Gastroesophageal sphincter (tissue), 4 donors: Measurements from ENCODE around the gene CIITA. TPM values are rescaled to one million over a fixed set of nuclear protein-coding genes. Genes with fewer than 3 reads are reported as not detected.
"Not testable (repeated sequence)": the region's sequence is repeated elsewhere in the genome, so short reads cannot be mapped to it uniquely, and the experiment has no call there.

Experiments used
- ATAC-seq: fragments of 150-250 bp; one replicate; pipeline ENCODE4 v1.9.1; 2016; ENCODE audit warnings: mild to moderate bottlenecking, moderate library complexity
- H3K27ac ChIP-seq, 4 donors: fragments of 200-600 bp; sonication (generic) in 3 of 4; 1 replicate in 3 of 4; 2 replicates in 1 of 4; pipeline ENCODE4 v1.5.1; 2016 to 2019
- H3K27me3 ChIP-seq: fragments of 200-600 bp; sonication (generic); one replicate; pipeline ENCODE4 v1.5.1; 2019
- H3K36me3 ChIP-seq, 2 donors: fragments of 200-600 bp; sonication (generic); one replicate each; pipeline ENCODE4 v1.5.1; 2019; ENCODE audit warnings: control low read depth in 1 of 2
- H3K4me1 ChIP-seq, 3 donors: fragments of 200-600 bp; sonication (generic); 1 replicate in 2 of 3; 2 replicates in 1 of 3; pipeline ENCODE4 v1.5.1; 2016 to 2019; ENCODE audit warnings: control low read depth in 2 of 3
- H3K4me3 ChIP-seq, 2 donors: fragments of 200-600 bp; sonication (generic); one replicate each; pipeline ENCODE4 v1.5.1; 2019; ENCODE audit warnings: mild to moderate bottlenecking in 1 of 2, moderate library complexity in 1 of 2
- H3K9me3 ChIP-seq, 3 donors: fragments of 200-600 bp; sonication (generic); one replicate each; pipeline ENCODE4 v1.5.1; 2017 to 2019; ENCODE audit warnings: control low read depth in 2 of 3
- EP300 ChIP-seq: sonication (generic); formaldehyde crosslinking; IDR thresholded peaks from one replicate; pipeline ENCODE4 v1.6.1; 2017; ENCODE audit warnings: antibody characterized with exemption, mild to moderate bottlenecking
- POLR2A ChIP-seq, 2 donors: fragments of 450-650 bp; IDR thresholded peaks; one replicate each; pipeline ENCODE4 v1.6.1; 2017; ENCODE audit warnings: antibody characterized with exemption in 2 of 2, mild to moderate bottlenecking in 2 of 2, moderate library complexity in 1 of 2
- POLR2AphosphoS5 ChIP-seq: sonication (generic); formaldehyde crosslinking; IDR thresholded peaks from one replicate; pipeline ENCODE4 v1.6.1; 2017; ENCODE audit warnings: antibody characterized with exemption
- WGBS, 2 donors: methylation state at CpG; one replicate each; pipeline ENCODE4 v1.1.5; 2018; ENCODE audit warnings: low coverage in 1 of 2; 5-methylcytosine and 5-hydroxymethylcytosine counted together
- total RNA-seq, 4 donors: library from RNA; depleted of rRNA; stranded (reverse); fragments of >200 nt; gene quantifications; one replicate each; pipeline ENCODE4 v1.1.0, GENCODE V29; 2016
- TF ChIP-seq, protein P1 (sequence below), 4 experiments: fragments of 200-600 bp in 2 of 4; fragments of 450-650 bp in 2 of 4; sonication (generic) in 1 of 4; IDR thresholded peaks; one replicate each; pipeline ENCODE4 v1.5.1; 2017 to 2019; ENCODE audit warnings: antibody characterized with exemption in 4 of 4, mild to moderate bottlenecking in 2 of 4, moderate library complexity in 2 of 4

CIITA gene
- total RNA-seq, 4 donors from 2014 or later: 4.3 to 26.5 (median 7.4) TPM

DNA sequence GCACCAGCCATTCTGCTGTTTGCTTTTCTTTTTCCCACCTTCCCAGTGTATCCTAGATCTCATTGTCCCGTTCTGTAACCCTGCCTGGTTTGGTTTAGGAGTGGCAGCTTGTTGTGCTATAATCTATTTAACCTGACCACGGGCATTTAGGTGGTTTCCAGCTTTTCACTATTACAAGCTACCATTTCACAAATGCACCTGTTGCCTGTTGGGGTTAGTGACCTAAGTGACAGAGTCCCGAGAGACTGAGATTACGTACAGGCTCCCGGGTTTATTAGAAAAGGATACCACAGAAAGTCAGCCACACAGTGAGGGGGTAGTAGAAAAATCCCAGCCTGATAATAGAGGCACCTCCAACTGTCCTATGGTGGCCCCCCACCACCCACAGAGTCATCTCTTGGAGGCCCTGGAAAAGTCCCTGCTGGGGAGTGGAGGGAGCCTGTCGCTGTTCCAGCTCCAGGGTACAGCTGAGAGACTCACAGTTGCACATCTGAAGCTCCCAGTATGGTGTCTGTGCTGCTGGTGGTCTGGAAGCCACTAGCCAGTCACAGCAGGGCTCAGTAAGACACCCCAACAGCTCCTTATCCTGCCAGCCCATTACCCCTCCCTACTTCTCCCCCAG, 88.5 kb downstream of the CIITA start:
- Histone ChIP-seq H3K27me3 (no peaks in the 10 kb centered on the region), H3K4me3 (no peak overlapping the region), H3K36me3 (peaks cover 0 to 44% of the 10 kb centered on the region in 2 donors), H3K27ac (no peak overlapping the region), H3K4me1 (peaks cover 0 to 21% (median 7%) of the 10 kb centered on the region in 3 donors), H3K9me3 (no peaks in the 10 kb centered on the region)
- 88 to 92% methylated on average over 1 to 3 of the region's 6 CpGs for WGBS, 2 donors
- TF ChIP-seq EP300: no peak
- TF ChIP-seq POLR2AphosphoS5: no peak
- no peak for TF ChIP-seq POLR2A (IDR thresholded peaks at IDR 0.05)
- TF ChIP-seq, protein P1, sequence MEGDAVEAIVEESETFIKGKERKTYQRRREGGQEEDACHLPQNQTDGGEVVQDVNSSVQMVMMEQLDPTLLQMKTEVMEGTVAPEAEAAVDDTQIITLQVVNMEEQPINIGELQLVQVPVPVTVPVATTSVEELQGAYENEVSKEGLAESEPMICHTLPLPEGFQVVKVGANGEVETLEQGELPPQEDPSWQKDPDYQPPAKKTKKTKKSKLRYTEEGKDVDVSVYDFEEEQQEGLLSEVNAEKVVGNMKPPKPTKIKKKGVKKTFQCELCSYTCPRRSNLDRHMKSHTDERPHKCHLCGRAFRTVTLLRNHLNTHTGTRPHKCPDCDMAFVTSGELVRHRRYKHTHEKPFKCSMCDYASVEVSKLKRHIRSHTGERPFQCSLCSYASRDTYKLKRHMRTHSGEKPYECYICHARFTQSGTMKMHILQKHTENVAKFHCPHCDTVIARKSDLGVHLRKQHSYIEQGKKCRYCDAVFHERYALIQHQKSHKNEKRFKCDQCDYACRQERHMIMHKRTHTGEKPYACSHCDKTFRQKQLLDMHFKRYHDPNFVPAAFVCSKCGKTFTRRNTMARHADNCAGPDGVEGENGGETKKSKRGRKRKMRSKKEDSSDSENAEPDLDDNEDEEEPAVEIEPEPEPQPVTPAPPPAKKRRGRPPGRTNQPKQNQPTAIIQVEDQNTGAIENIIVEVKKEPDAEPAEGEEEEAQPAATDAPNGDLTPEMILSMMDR (IDR thresholded peaks at IDR 0.05): no peak
- no peak for ATAC-seq

DNA sequence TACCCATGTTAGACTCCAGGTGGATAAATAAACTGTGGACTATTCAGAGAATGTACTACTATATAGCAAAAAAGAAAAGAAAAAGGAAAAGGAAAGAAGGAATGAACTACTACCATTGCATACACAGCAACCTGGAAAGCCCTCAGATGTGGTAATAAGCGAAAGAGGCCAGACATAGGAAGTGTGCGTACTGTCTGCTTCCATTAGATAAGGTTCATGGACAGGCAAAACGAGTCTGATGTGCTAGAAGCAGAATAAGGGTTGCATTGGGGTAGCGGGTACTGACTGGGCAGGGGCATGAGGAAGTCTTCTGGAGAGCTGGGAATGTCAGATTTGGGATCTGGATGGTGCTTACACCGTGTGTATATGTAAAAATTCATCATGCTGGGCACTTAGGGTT, 89.1 kb downstream of the CIITA start:
- no peak for ATAC-seq
- Histone ChIP-seq H3K27ac (no peak overlapping the region), H3K4me3 (no peak overlapping the region), H3K27me3 (no peaks in the 10 kb centered on the region), H3K9me3 (no peaks in the 10 kb centered on the region), H3K4me1 (peaks cover 0 to 18% (median 4%) of the 10 kb centered on the region in 3 donors), H3K36me3 (peaks cover 0 to 50% of the 10 kb centered on the region in 2 donors)
- 84 to 87% methylated on average over 5 of the region's 5 CpGs for WGBS, 2 donors
- TF ChIP-seq POLR2A (IDR thresholded peaks at IDR 0.05): no peak
- no peak for TF ChIP-seq EP300
- TF ChIP-seq POLR2AphosphoS5: no peak
- TF ChIP-seq, protein P1 (IDR thresholded peaks at IDR 0.05): no peak

DNA sequence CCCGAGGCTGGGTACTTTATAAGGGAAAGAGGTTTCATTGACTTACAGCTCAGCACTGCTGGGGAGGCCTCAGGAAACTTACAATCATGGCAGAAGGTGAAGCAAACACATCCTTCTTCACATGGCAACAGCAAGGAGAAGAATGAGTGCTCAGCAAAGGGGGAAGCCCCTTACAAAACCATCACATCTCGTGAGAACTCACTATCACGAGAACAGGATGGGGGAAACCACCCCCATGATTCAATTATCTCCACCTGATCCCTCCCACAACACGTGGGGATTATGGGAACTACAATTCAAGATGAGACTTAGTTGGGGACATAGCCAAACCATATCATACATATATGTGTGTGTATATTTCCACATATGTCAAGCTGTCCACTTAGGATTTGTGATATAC, 89.6 kb downstream of the CIITA start:
- Histone ChIP-seq H3K4me1 (peaks cover 0 to 15% (median under 1%) of the 10 kb centered on the region in 3 donors), H3K36me3 (peaks cover 0 to 52% of the 10 kb centered on the region in 2 donors)
- H3K4me3 ChIP-seq, H3K27ac ChIP-seq, H3K9me3 ChIP-seq, ATAC-seq, H3K27me3 ChIP-seq: not testable (repeated sequence)
- 50 to 54% methylated on average over 2 to 4 of the region's 4 CpGs for WGBS, 2 donors

DNA sequence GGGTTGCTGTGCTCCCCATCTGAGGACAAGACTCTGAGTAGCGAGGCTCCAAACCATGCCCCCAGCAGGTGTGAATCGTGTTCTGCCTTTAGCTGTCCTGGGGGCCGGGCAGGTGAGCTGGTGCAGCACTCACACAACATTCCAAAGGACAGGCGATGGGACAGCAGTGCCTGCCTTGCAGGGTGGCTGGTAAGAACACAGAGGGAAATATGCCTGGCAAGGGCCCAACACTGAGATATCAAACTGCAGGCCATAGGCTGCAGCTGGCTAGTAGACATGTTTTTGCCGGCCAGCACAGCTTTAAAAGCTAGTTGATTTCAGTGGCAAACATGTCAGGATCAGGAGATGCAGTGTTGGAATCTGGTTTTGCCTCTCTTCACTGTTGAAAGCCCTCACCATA, 91.0 kb downstream of the CIITA start:
- H3K27me3 ChIP-seq: no peaks in the 10 kb centered on the region
- no peak overlapping the region for H3K27ac ChIP-seq
- no peak overlapping the region for H3K4me3 ChIP-seq
- no peak for ATAC-seq
- H3K4me1 ChIP-seq: peaks cover 0 to 22% (median 8%) of the 10 kb centered on the region in 3 donors
- H3K36me3 ChIP-seq: peaks cover 0 to 48% of the 10 kb centered on the region in 2 donors
- no peaks in the 10 kb centered on the region for H3K9me3 ChIP-seq
- TF ChIP-seq POLR2AphosphoS5: no peak
- TF ChIP-seq EP300: no peak
- no peak for TF ChIP-seq POLR2A (IDR thresholded peaks at IDR 0.05)
- TF ChIP-seq, protein P1 (IDR thresholded peaks at IDR 0.05): no peak
- 33% methylated on average over 1 of the region's 5 CpGs; no CpG with 5 or more reads in 1 of the 2 donors for WGBS, 2 donors

DNA sequence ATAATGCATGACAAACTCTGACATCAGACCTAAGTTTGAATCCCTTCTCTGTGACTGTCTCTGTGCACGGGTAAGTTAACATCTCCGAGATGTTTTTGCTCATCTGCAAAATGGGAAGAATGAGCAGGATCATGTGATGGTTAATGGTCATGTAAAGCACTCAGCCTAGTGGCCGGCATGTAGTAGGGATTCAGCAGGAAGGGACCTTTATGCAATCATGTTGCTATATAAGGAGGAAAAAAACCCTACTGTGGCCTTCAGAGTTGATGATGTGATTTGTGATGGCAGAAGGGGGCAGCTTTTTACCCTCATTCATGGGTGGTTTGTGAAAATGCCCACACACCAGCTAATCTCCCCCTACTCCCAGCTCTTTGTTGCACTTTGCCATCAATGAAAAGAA, 91.5 kb downstream of the CIITA start:
- Histone ChIP-seq H3K27me3 (no peaks in the 10 kb centered on the region), H3K4me1 (peaks cover 0 to 22% (median 8%) of the 10 kb centered on the region in 3 donors), H3K9me3 (no peaks in the 10 kb centered on the region), H3K36me3 (peaks cover 0 to 48% of the 10 kb centered on the region in 2 donors), H3K4me3 (no peak overlapping the region), H3K27ac (no peak overlapping the region)
- ATAC-seq: no peak
- WGBS, 2 donors: 86 to 100% methylated on average over 1 to 2 of the region's 3 CpGs
- TF ChIP-seq EP300 (no peak), POLR2A (IDR thresholded peaks at IDR 0.05) (no peak), POLR2AphosphoS5 (no peak)
- TF ChIP-seq, protein P1 (IDR thresholded peaks at IDR 0.05): no peak
